Measurements from ENCODE around the gene IL17RA. TPM values are rescaled to one million over a fixed set of nuclear protein-coding genes. Genes with fewer than 3 reads are reported as not detected.

The IL17RA gene
- total and polyA plus RNA-seq, 10 donors, result 2.9 to 100 (median 43.2) TPM

DNA sequence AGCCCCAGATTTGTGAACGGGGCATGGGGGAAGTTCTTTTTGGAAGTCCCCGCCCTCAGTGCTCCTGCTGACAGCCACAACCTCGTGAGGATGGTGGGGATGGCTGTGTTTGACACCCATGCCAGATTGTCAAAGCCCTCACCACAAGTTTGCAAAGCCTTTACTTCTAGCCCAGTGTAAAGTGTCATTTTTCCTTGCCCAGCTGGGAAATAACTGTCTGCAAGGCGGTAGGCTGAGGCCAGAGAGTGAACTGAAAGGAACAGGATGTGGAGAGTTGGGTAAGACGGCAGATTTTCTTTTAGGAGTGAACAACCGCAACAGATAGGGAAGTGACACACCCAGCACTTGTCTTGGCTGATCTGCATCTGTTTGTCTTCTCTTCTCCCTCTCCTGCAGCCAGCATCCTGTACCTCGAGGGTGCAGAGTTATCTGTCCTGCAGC, 13.6 kb downstream of the IL17RA start:
- Histone ChIP-seq H3K4me1 (peaks cover 5 to 100% (median 57%) of the 10 kb centered on the region in 6 donors), H3K27me3 (replicated peaks in 1 of 7) (no peaks in the 10 kb centered on the region), H3K4me3 (peak overlapping the region in 2 of 8 donors; percentile 9 to 20), H3K36me3 (peaks cover 7 to 74% (median 56%) of the 10 kb centered on the region in 6 donors), H3K9me3 (no peaks in the 10 kb centered on the region), H3K27ac (peak overlapping the region in 7 of 8 donors; percentile 24 to 88 (median 76))
- intact Hi-C loops (cut with DNase I; ENCODE audit: low total_unique reads), result no loop called here
- TF ChIP-seq, protein P1, sequence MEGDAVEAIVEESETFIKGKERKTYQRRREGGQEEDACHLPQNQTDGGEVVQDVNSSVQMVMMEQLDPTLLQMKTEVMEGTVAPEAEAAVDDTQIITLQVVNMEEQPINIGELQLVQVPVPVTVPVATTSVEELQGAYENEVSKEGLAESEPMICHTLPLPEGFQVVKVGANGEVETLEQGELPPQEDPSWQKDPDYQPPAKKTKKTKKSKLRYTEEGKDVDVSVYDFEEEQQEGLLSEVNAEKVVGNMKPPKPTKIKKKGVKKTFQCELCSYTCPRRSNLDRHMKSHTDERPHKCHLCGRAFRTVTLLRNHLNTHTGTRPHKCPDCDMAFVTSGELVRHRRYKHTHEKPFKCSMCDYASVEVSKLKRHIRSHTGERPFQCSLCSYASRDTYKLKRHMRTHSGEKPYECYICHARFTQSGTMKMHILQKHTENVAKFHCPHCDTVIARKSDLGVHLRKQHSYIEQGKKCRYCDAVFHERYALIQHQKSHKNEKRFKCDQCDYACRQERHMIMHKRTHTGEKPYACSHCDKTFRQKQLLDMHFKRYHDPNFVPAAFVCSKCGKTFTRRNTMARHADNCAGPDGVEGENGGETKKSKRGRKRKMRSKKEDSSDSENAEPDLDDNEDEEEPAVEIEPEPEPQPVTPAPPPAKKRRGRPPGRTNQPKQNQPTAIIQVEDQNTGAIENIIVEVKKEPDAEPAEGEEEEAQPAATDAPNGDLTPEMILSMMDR (IDR thresholded peaks at IDR 0.05 in 8 of 11, conservative IDR thresholded peaks at IDR 0.05 in 3 of 11), result peak in 1 of 11 experiments; percentile 16
- TF ChIP-seq POLR2AphosphoS5 (IDR thresholded peaks at IDR 0.05) (peak in 1 of 3 donors; percentile 76), POLR2A (IDR thresholded peaks at IDR 0.05) (no peak)
- WGBS, 5 donors, result 17 to 33% (median 20%) methylated on average over 7 of the region's 7 CpGs
- DNase-seq, result peak; percentile 73

- DNase-seq, result peak; percentile 80
- Histone ChIP-seq H3K4me1 (peaks cover 5 to 95% (median 54%) of the 10 kb centered on the region in 6 donors), H3K4me3 (no peak overlapping the region), H3K27ac (peak overlapping the region in 5 of 8 donors; percentile 15 to 88 (median 81)), H3K36me3 (peaks cover 7 to 87% (median 71%) of the 10 kb centered on the region in 6 donors), H3K9me3 (no peaks in the 10 kb centered on the region), H3K27me3 (replicated peaks in 1 of 7) (no peaks in the 10 kb centered on the region)
- WGBS, 5 donors, result 46 to 72% (median 60%) methylated on average over 5 to 6 of the region's 6 CpGs
- intact Hi-C loops (cut with DNase I; ENCODE audit: low total_unique reads), result no loop called here
- TF ChIP-seq POLR2A (IDR thresholded peaks at IDR 0.05) (no peak), POLR2AphosphoS5 (IDR thresholded peaks at IDR 0.05) (no peak)
- TF ChIP-seq, protein P1 (IDR thresholded peaks at IDR 0.05 in 8 of 11, conservative IDR thresholded peaks at IDR 0.05 in 3 of 11), result no peak
Measured at GRCh38 chr22:17100621-17101020, 15.8 kb downstream of the IL17RA start.

DNA sequence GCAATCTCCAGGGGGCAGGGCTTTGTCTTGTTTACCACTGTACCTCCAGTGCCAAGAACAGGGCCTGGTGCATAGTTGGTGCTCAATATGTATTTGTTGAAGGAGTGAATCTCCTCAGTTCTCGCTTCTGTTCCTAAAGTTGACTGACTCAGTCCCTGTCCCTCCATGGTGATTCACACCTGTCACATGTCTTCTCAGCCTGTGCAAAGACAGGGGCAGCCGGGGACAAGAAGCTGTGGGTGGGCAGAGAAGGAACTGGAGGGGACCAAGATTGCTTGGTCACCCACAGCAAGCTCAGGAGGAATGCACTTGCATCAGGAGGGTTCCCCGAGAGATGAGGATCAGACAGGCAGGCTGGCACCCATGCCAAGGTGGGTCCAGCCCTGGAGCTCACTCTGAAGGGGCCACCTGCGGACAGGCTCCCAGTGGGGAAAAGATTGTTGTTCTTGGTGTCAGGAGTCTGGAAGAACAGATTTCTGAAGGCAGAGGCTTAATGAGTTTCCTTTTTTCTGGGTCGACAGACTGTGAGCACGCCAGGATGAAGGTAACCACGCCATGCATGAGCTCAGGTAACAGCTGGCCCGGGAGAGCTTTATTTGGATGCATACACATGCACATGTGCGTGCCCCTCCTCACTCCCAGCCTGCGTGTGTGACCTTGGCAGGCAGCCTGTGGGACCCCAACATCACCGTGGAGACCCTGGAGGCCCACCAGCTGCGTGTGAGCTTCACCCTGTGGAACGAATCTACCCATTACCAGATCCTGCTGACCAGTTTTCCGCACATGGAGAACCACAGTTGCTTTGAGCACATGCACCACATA, 16.9 kb downstream of the IL17RA start:
- intact Hi-C loops (cut with DNase I; ENCODE audit: low total_unique reads), result no loop called here
- Histone ChIP-seq H3K4me1 (peaks cover 5 to 95% (median 56%) of the 10 kb centered on the region in 6 donors), H3K27ac (peak overlapping the region in 5 of 8 donors; percentile 18 to 88 (median 81)), H3K9me3 (no peaks in the 10 kb centered on the region), H3K27me3 (replicated peaks in 1 of 7) (no peaks in the 10 kb centered on the region), H3K36me3 (peaks cover 7 to 97% (median 81%) of the 10 kb centered on the region in 6 donors), H3K4me3 (peak overlapping the region in 1 of 8 donors; percentile 7)
- 79 to 86% (median 85%) methylated on average over 6 to 14 of the region's 14 CpGs for WGBS, 5 donors
- peak; percentile 66 for DNase-seq
- TF ChIP-seq, protein P1 (IDR thresholded peaks at IDR 0.05 in 8 of 11, conservative IDR thresholded peaks at IDR 0.05 in 3 of 11), result no peak
- TF ChIP-seq POLR2AphosphoS5 (IDR thresholded peaks at IDR 0.05), result peak in 1 of 3 donors; percentile 35
- no peak for TF ChIP-seq POLR2A (IDR thresholded peaks at IDR 0.05)

DNA sequence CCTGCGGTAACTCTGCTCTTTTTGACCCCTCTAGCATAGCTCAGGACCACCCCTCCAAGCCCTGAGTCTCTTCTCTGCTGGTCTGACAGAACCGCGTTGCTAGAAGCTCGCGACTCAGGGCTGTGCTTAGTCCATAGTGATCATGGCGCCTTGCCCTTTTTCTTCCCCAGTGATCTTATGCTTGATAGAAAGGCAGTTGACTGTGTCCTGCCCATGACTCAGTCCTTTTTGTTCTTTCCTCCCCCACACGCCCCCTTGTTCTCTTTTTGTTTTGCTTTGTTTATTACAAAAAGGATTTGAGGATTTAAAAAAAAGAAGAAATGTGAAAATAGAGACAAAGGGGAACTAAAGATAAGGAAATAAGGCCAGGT, 17.5 kb downstream of the IL17RA start:
- no peak for DNase-seq
- 69 to 84% (median 74%) methylated on average over 7 of the region's 7 CpGs for WGBS, 5 donors
- peaks cover 8 to 97% (median 85%) of the 10 kb centered on the region in 6 donors for H3K36me3 ChIP-seq
- no peaks in the 10 kb centered on the region for H3K27me3 ChIP-seq (replicated peaks in 1 of 7)
- H3K4me3 ChIP-seq, result peak overlapping the region in 1 of 8 donors; percentile 7
- TF ChIP-seq, protein P1 (IDR thresholded peaks at IDR 0.05 in 8 of 11, conservative IDR thresholded peaks at IDR 0.05 in 3 of 11), result no peak
- TF ChIP-seq POLR2AphosphoS5 (IDR thresholded peaks at IDR 0.05) (no peak), POLR2A (IDR thresholded peaks at IDR 0.05) (no peak)
- H3K27ac ChIP-seq, result peak overlapping the region in 5 of 8 donors; percentile 18 to 88 (median 81)
- H3K9me3 ChIP-seq, result no peaks in the 10 kb centered on the region
- peaks cover 5 to 95% (median 55%) of the 10 kb centered on the region in 6 donors for H3K4me1 ChIP-seq
- intact Hi-C loops (cut with DNase I; ENCODE audit: low total_unique reads), result no loop called here
